ENCODE results near the gene CNIH2. TPM values are rescaled to one million over a fixed set of nuclear protein-coding genes. Genes with fewer than 3 reads are reported as not detected.
A peak's percentile ranks its signal among the peaks of the same experiment; 100 is the strongest.

CNIH2 gene
- total and polyA plus RNA-seq, 2 experiments from 2014 or later = 4.3 to 9.2 TPM

DNA sequence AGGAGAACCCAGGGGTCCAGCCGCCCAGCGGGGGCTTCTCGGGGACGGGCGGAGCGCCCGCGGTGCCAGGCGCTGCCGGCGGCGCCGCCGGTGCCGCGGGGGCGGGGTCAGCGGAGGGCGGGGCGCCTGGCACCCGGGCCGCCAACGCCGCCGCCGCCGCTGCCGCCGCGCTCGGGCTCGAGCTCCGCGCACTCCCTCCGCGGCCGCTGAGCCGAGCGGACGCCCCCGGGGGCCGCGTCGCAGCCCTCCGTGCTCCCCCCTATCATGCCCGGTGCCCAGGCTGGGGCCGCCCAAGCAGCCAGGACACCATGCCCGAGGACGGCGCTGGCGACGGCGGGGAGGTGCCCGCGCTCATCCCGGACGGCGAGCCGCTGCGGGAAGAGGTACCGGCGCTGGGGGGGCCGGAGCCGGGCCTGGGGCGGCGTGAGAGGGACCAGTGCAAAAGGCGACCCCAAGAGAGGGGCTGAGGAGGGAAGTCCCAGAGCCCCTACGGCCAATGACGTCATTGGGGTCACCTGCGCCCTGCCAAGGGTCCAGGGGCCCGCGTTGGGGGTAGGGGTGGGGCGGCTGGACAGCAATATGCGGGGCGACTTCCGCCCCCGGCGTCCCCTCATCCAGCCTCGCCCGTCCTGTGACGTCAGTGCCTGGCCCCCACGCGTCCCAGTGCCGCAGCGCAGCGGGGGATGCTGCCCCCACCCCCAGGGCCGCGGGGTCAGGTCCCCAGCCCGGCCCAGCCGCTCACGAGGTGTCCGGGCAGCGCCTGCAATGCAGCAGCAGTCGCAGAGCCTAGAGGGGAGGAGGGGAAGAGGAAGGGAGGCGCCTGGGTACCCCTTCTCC lies 13.9 kb downstream of the CNIH2 start, which contains the start of gene TMEM151A:
Gene TMEM151A, plus strand, starts transcription at position 189 of the 837 bp plus-strand sequence. Its CDS starts 120 bp downstream, at position 309.
- DNase-seq (ENCODE audit: low spot score) = peak; percentile 62
- H3K36me3 ChIP-seq (ENCODE audit: insufficient read depth) = no peaks in the 10 kb centered on the region
- peak within 1 kb of the TSS; percentile 76 for H3K4me3 ChIP-seq
- H3F3A ChIP-seq (replicated peaks; ENCODE audit: low read depth) = peaks cover 18% of the 10 kb centered on the region; the same call in 1 of the 2 replicates
- peaks cover 2% of the 10 kb centered on the region; the same call in 1 of the 3 replicates for H3K9me3 Mint-ChIP-seq
- H3K36me3 Mint-ChIP-seq (ENCODE audit: low read depth) = no peaks in the 10 kb centered on the region; the same call in 2 of the 3 replicates
- peaks cover 35% of the 10 kb centered on the region for H3K27me3 Mint-ChIP-seq (ENCODE audit: insufficient read depth, low read depth, poor library complexity)
- peaks cover 9% of the 10 kb centered on the region for H3K79me2 ChIP-seq (replicated peaks; ENCODE audit: insufficient read depth)
- H3K27me3 ChIP-seq (ENCODE audit: insufficient read depth) = peaks cover 30% of the 10 kb centered on the region
- peak within 1 kb of the TSS; percentile 94 for H3K4me3 Mint-ChIP-seq
- no peak within 1 kb of the TSS for H3K27ac ChIP-seq (ENCODE audit: low read depth)
- no peaks in the 10 kb centered on the region; the same call in 1 of the 2 replicates for H4K20me1 ChIP-seq (replicated peaks; ENCODE audit: insufficient read depth)
- peak within 1 kb of the TSS; percentile 97 for H2AFZ ChIP-seq
- ATAC-seq = peak; percentile 2; the same call in 2 of the 3 replicates
- no peaks in the 10 kb centered on the region for H3K9me2 ChIP-seq (ENCODE audit: insufficient read depth)
- H3K4me1 ChIP-seq (ENCODE audit: insufficient read depth) = peaks cover 21% of the 10 kb centered on the region
- H3K27ac Mint-ChIP-seq = no peak within 1 kb of the TSS
- peaks cover 25% of the 10 kb centered on the region for H3K4me1 Mint-ChIP-seq
- H3K4me2 ChIP-seq = peak within 1 kb of the TSS; percentile 88
- TF ChIP-seq STAT1 (IDR thresholded peaks at IDR 0.05; ENCODE audit: unreplicated experiment) (no peak), CREB1 (CRISPR knock-in tag; IDR thresholded peaks at IDR 0.05; ENCODE audit: low read depth) (peak; percentile 82), POLR2AphosphoS5 (IDR thresholded peaks at IDR 0.05; ENCODE audit: low read depth) (no peak), ZNF114 (CRISPR knock-in tag; IDR thresholded peaks at IDR 0.05) (no peak)

- Histone ChIP-seq H3K79me2 (replicated peaks; ENCODE audit: insufficient read depth) (peaks cover 9% of the 10 kb centered on the region), H3K4me3 (peak overlapping the region; percentile 76), H3K4me2 (peak overlapping the region; percentile 88), H3F3A (replicated peaks; ENCODE audit: low read depth) (peaks cover 18% of the 10 kb centered on the region; the same call in 1 of the 2 replicates), H3K27ac (ENCODE audit: low read depth) (no peak overlapping the region), H3K36me3 (ENCODE audit: insufficient read depth) (no peaks in the 10 kb centered on the region), H3K9me2 (ENCODE audit: insufficient read depth) (no peaks in the 10 kb centered on the region), H2AFZ (peak overlapping the region; percentile 72), H3K4me1 (ENCODE audit: insufficient read depth) (peaks cover 21% of the 10 kb centered on the region), H4K20me1 (replicated peaks; ENCODE audit: insufficient read depth) (no peaks in the 10 kb centered on the region), H3K27me3 (ENCODE audit: insufficient read depth) (peaks cover 30% of the 10 kb centered on the region)
- Mint-ChIP-seq H3K27ac (no peak overlapping the region), H3K27me3 (ENCODE audit: insufficient read depth, low read depth, poor library complexity) (peaks cover 32% of the 10 kb centered on the region), H3K9me3 (peaks cover 2% of the 10 kb centered on the region; the same call in 1 of the 3 replicates), H3K36me3 (ENCODE audit: low read depth) (no peaks in the 10 kb centered on the region; the same call in 2 of the 3 replicates), H3K4me1 (peaks cover 31% of the 10 kb centered on the region), H3K4me3 (peak overlapping the region; percentile 69)
- DNase-seq (ENCODE audit: low spot score) = no peak
- ATAC-seq = no peak
- TF ChIP-seq NANOG (IDR thresholded peaks at IDR 0.05; ENCODE audit: borderline replicate concordance) (no peak), EZH2 (IDR thresholded peaks at IDR 0.05; ENCODE audit: low read depth, unreplicated experiment) (no peak), JUNB (IDR thresholded peaks at IDR 0.05; ENCODE audit: unreplicated experiment) (no peak), ZNF331 (CRISPR knock-in tag; IDR thresholded peaks at IDR 0.05; ENCODE audit: low read depth) (no peak), ZNF462 (CRISPR knock-in tag; IDR thresholded peaks at IDR 0.05) (no peak)
- TF ChIP-seq, protein P1, sequence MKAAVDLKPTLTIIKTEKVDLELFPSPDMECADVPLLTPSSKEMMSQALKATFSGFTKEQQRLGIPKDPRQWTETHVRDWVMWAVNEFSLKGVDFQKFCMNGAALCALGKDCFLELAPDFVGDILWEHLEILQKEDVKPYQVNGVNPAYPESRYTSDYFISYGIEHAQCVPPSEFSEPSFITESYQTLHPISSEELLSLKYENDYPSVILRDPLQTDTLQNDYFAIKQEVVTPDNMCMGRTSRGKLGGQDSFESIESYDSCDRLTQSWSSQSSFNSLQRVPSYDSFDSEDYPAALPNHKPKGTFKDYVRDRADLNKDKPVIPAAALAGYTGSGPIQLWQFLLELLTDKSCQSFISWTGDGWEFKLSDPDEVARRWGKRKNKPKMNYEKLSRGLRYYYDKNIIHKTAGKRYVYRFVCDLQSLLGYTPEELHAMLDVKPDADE (IDR thresholded peaks at IDR 0.05) = no peak
These were observed 14.8 kb downstream of the CNIH2 start for GRCh38 chr11:66292543-66293332.

Data from GM23338 (cell line).